ENCODE results near the gene SHBG. TPM values are rescaled to one million over a fixed set of nuclear protein-coding genes. Genes with fewer than 3 reads are reported as not detected.
"Not testable (repeated sequence)": the region's sequence is repeated elsewhere in the genome, so short reads cannot be mapped to it uniquely, and the experiment has no call there.

The SHBG gene
- total and polyA plus RNA-seq, 3 experiments from 2014 or later = not detected

- no peak for DNase-seq
- H3K27me3 ChIP-seq (ENCODE audit: insufficient read depth, low read length, poor library complexity, severe bottlenecking) = no peaks in the 10 kb centered on the region
- no peak overlapping the region for H3K27ac ChIP-seq (ENCODE audit: low read depth, low read length)
- H3K4me3 Mint-ChIP-seq = no peak overlapping the region
- H3K9me3 ChIP-seq (ENCODE audit: low read length) = no peaks in the 10 kb centered on the region
- no peaks in the 10 kb centered on the region for H3K4me1 Mint-ChIP-seq
- no peaks in the 10 kb centered on the region for H3K9me3 Mint-ChIP-seq
- ChIA-PET CTCF (interaction anchor here (1.3 kb wide), 1 partner anchor 15 kb away, joined by 3 read pairs; the partner anchor contains the start of gene ATP1B2), POLR2A (no interaction called here)
- no peaks in the 10 kb centered on the region for H3K36me3 Mint-ChIP-seq
- H3K36me3 ChIP-seq (ENCODE audit: insufficient read depth, low read length) = no peaks in the 10 kb centered on the region
- H3K27ac Mint-ChIP-seq = no peak overlapping the region
- H3K4me1 ChIP-seq (ENCODE audit: insufficient read depth, low read length) = no peaks in the 10 kb centered on the region
- H3K27me3 Mint-ChIP-seq = no peaks in the 10 kb centered on the region
- no peak overlapping the region for H3K4me3 ChIP-seq (ENCODE audit: low read length)
These were observed 6.2 kb downstream of the SHBG start for GRCh38 chr17:7636163-7636562.

GRCh38 chr17:7640783-7641182, 10.8 kb downstream of the SHBG start:
- peaks cover 12 to 16% of the 10 kb centered on the region in 2 donors for H3K27me3 Mint-ChIP-seq
- Histone ChIP-seq H3K9me3 (ENCODE audit: low read length) (no peaks in the 10 kb centered on the region), H3K27ac (ENCODE audit: low read depth, low read length) (no peak overlapping the region), H3K4me3 (ENCODE audit: low read length) (no peak overlapping the region), H3K4me1 (ENCODE audit: insufficient read depth, low read length) (no peaks in the 10 kb centered on the region), H3K27me3 (ENCODE audit: insufficient read depth, low read length, poor library complexity, severe bottlenecking) (no peaks in the 10 kb centered on the region), H3K36me3 (ENCODE audit: insufficient read depth, low read length) (no peaks in the 10 kb centered on the region)
- peaks cover 0 to 6% (median 0%) of the 10 kb centered on the region in 3 donors for H3K4me1 Mint-ChIP-seq
- H3K9me3 Mint-ChIP-seq = no peaks in the 10 kb centered on the region
- no peaks in the 10 kb centered on the region for H3K36me3 Mint-ChIP-seq
- no peak overlapping the region for H3K27ac Mint-ChIP-seq
- H3K4me3 Mint-ChIP-seq = no peak overlapping the region
- ChIA-PET POLR2A (no interaction called here), CTCF (no interaction called here)
- DNase-seq = no peak

- H3K9me3 Mint-ChIP-seq, POLR2A ChIA-PET, DNase-seq: not testable (repeated sequence)
These were observed 11.7 kb downstream of the SHBG start for GRCh38 chr17:7641635-7642034.

GRCh38 chr17:7644775-7645174, 14.8 kb downstream of the SHBG start:
- Mint-ChIP-seq H3K27me3 (peaks cover 28 to 33% of the 10 kb centered on the region in 2 donors), H3K9me3 (no peaks in the 10 kb centered on the region), H3K4me3 (no peak overlapping the region), H3K27ac (no peak overlapping the region), H3K36me3 (no peaks in the 10 kb centered on the region), H3K4me1 (peaks cover under 1 to 6% (median under 1%) of the 10 kb centered on the region in 3 donors)
- Histone ChIP-seq H3K4me1 (ENCODE audit: insufficient read depth, low read length) (peaks cover under 1% of the 10 kb centered on the region), H3K27me3 (ENCODE audit: insufficient read depth, low read length, poor library complexity, severe bottlenecking) (peaks cover under 1% of the 10 kb centered on the region), H3K27ac (ENCODE audit: low read depth, low read length) (no peak overlapping the region), H3K9me3 (ENCODE audit: low read length) (no peaks in the 10 kb centered on the region), H3K4me3 (ENCODE audit: low read length) (no peak overlapping the region), H3K36me3 (ENCODE audit: insufficient read depth, low read length) (no peaks in the 10 kb centered on the region)
- ChIA-PET POLR2A (no interaction called here), CTCF (no interaction called here)
- no peak for DNase-seq

More at GRCh38 chr17:7641635-7642034, 11.7 kb downstream of the SHBG start:
- not testable (repeated sequence) for H3K4me1 Mint-ChIP-seq; H3K4me3 ChIP-seq (ENCODE audit: low read length); H3K36me3 ChIP-seq (ENCODE audit: insufficient read depth, low read length); H3K27ac ChIP-seq (ENCODE audit: low read depth, low read length); H3K9me3 ChIP-seq (ENCODE audit: low read length); H3K4me1 ChIP-seq (ENCODE audit: insufficient read depth, low read length); H3K27me3 ChIP-seq (ENCODE audit: insufficient read depth, low read length, poor library complexity, severe bottlenecking); H3K36me3 Mint-ChIP-seq
- Mint-ChIP-seq H3K4me3 (peak overlapping the region in 6 of 7 donors; percentile 17 to 76 (median 50)), H3K27me3 (peaks cover 14 to 24% of the 10 kb centered on the region in 2 donors), H3K27ac (peak overlapping the region in 4 of 8 donors; percentile 38 to 81 (median 62))
- CTCF ChIA-PET = interaction anchor here (1.1 kb wide), 1 partner anchor 33 kb away, joined by 3 read pairs; no protein-coding TSS in a partner anchor

- peaks cover 14% of the 10 kb centered on the region for H3K27me3 ChIP-seq (ENCODE audit: insufficient read depth, low read length, poor library complexity, severe bottlenecking)
- no peak overlapping the region for H3K27ac ChIP-seq (ENCODE audit: low read depth, low read length)
- peaks cover 9% of the 10 kb centered on the region for H3K4me1 ChIP-seq (ENCODE audit: insufficient read depth, low read length)
- Mint-ChIP-seq H3K27me3 (peaks cover 41 to 47% of the 10 kb centered on the region in 2 donors), H3K36me3 (no peaks in the 10 kb centered on the region), H3K4me3 (no peak overlapping the region), H3K4me1 (peaks cover 15 to 17% (median 15%) of the 10 kb centered on the region in 3 donors), H3K27ac (no peak overlapping the region), H3K9me3 (no peaks in the 10 kb centered on the region)
- no peaks in the 10 kb centered on the region for H3K36me3 ChIP-seq (ENCODE audit: insufficient read depth, low read length)
- DNase-seq = no peak
- ChIA-PET POLR2A (no interaction called here), CTCF (interaction anchor here (0.8 kb wide), 1 partner anchor 40 kb away, joined by 3 read pairs; no protein-coding TSS in a partner anchor)
- no peaks in the 10 kb centered on the region for H3K9me3 ChIP-seq (ENCODE audit: low read length)
- no peak overlapping the region for H3K4me3 ChIP-seq (ENCODE audit: low read length)
These were observed 16.5 kb downstream of the SHBG start for GRCh38 chr17:7646457-7646856.

GRCh38 chr17:7647018-7647417, 17.1 kb downstream of the SHBG start:
- Histone ChIP-seq H3K27ac (ENCODE audit: low read depth, low read length) (no peak overlapping the region), H3K4me3 (ENCODE audit: low read length) (no peak overlapping the region), H3K27me3 (ENCODE audit: insufficient read depth, low read length, poor library complexity, severe bottlenecking) (peaks cover 18% of the 10 kb centered on the region), H3K4me1 (ENCODE audit: insufficient read depth, low read length) (peaks cover 9% of the 10 kb centered on the region), H3K36me3 (ENCODE audit: insufficient read depth, low read length) (no peaks in the 10 kb centered on the region), H3K9me3 (ENCODE audit: low read length) (no peaks in the 10 kb centered on the region)
- H3K4me3 Mint-ChIP-seq = peak overlapping the region in 1 of 7 donors; percentile 72
- H3K27me3 Mint-ChIP-seq = peaks cover 40 to 43% of the 10 kb centered on the region in 2 donors
- no peak overlapping the region for H3K27ac Mint-ChIP-seq
- H3K9me3 Mint-ChIP-seq = no peaks in the 10 kb centered on the region
- H3K4me1 Mint-ChIP-seq = peaks cover 10 to 19% (median 15%) of the 10 kb centered on the region in 3 donors
- ChIA-PET POLR2A (no interaction called here), CTCF (no interaction called here)
- no peaks in the 10 kb centered on the region for H3K36me3 Mint-ChIP-seq
- DNase-seq = no peak

GRCh38 chr17:7650509-7651096, 20.7 kb downstream of the SHBG start, which contains the start of gene ATP1B2:
Gene ATP1B2, plus strand, starts transcription at chr17:7650926. Its CDS starts 593 bp downstream, at chr17:7651519.
- Mint-ChIP-seq H3K27ac (peak within 1 kb of the TSS in 7 of 8 donors; percentile 33 to 75 (median 60)), H3K4me3 (peak within 1 kb of the TSS; percentile 80 to 90 (median 87)), H3K27me3 (peaks cover 38 to 43% of the 10 kb centered on the region in 2 donors), H3K9me3 (peaks cover 0 to 2% (median 0%) of the 10 kb centered on the region in 5 donors), H3K36me3 (no peaks in the 10 kb centered on the region), H3K4me1 (peaks cover 10 to 22% (median 15%) of the 10 kb centered on the region in 3 donors)
- no peak within 1 kb of the TSS for H3K27ac ChIP-seq (ENCODE audit: low read depth, low read length)
- peaks cover 9% of the 10 kb centered on the region for H3K4me1 ChIP-seq (ENCODE audit: insufficient read depth, low read length)
- H3K4me3 ChIP-seq (ENCODE audit: low read length) = peak within 1 kb of the TSS; percentile 64
- CTCF ChIA-PET = interaction anchor here (1.0 to 2.3 kb wide), 7 partner anchors 14 to 194 kb away, joined by 3 to 11 read pairs (median 6); partner anchors contain the start of genes FXR2, SAT2 and TP53
- peaks cover 18% of the 10 kb centered on the region for H3K27me3 ChIP-seq (ENCODE audit: insufficient read depth, low read length, poor library complexity, severe bottlenecking)
- H3K36me3 ChIP-seq (ENCODE audit: insufficient read depth, low read length) = no peaks in the 10 kb centered on the region
- DNase-seq = peak; percentile 59 to 84 (median 72)
- H3K9me3 ChIP-seq (ENCODE audit: low read length) = no peaks in the 10 kb centered on the region
- POLR2A ChIA-PET = interaction anchor here (0.5 to 2.9 kb wide), 8 partner anchors 16 to 103 kb away, joined by 3 to 23 read pairs (median 4); partner anchors contain the start of genes MPDU1, SAT2, TP53 and WRAP53

- CTCF ChIA-PET = interaction anchor here (0.8 to 2.3 kb wide), 8 partner anchors 10 to 194 kb away, joined by 3 to 11 read pairs (median 5); partner anchors contain the start of genes FXR2, SAT2 and TP53
- H3K4me3 Mint-ChIP-seq = peak overlapping the region; percentile 80 to 90 (median 84)
- H3K9me3 ChIP-seq (ENCODE audit: low read length) = no peaks in the 10 kb centered on the region
- H3K27ac ChIP-seq (ENCODE audit: low read depth, low read length) = no peak overlapping the region
- peak overlapping the region; percentile 64 for H3K4me3 ChIP-seq (ENCODE audit: low read length)
- H3K27me3 Mint-ChIP-seq = peaks cover 37 to 40% of the 10 kb centered on the region in 2 donors
- no peak for DNase-seq
- H3K27me3 ChIP-seq (ENCODE audit: insufficient read depth, low read length, poor library complexity, severe bottlenecking) = peaks cover 18% of the 10 kb centered on the region
- H3K36me3 Mint-ChIP-seq = no peaks in the 10 kb centered on the region
- H3K4me1 Mint-ChIP-seq = peaks cover 10 to 22% (median 15%) of the 10 kb centered on the region in 3 donors
- POLR2A ChIA-PET = interaction anchor here (0.6 to 2.9 kb wide), 6 partner anchors 17 to 68 kb away, joined by 3 to 23 read pairs (median 6); partner anchors contain the start of genes MPDU1, SAT2, TP53 and WRAP53
- H3K36me3 ChIP-seq (ENCODE audit: insufficient read depth, low read length) = no peaks in the 10 kb centered on the region
- H3K4me1 ChIP-seq (ENCODE audit: insufficient read depth, low read length) = peaks cover 9% of the 10 kb centered on the region
- H3K9me3 Mint-ChIP-seq = peaks cover 0 to 2% (median 0%) of the 10 kb centered on the region in 5 donors
- peak overlapping the region in 1 of 8 donors; percentile 60 for H3K27ac Mint-ChIP-seq
These were observed 21.2 kb downstream of the SHBG start for GRCh38 chr17:7651097-7651664.
